ENCODE data around the gene OLFML1.

- TF ChIP-seq CTCF (IDR thresholded peaks at IDR 0.05; ENCODE audit: low read depth, low read length): no peak
- no peak for TF ChIP-seq EZH2phosphoT487 (IDR thresholded peaks at IDR 0.05; ENCODE audit: low read depth)
These were observed 24.7 kb downstream of the OLFML1 start for GRCh38 chr11:7509966-7510365.

All from OCI-LY3 (cell line).